ENCODE results near the gene GPRIN3.
A peak's percentile ranks its signal among the peaks of the same experiment; 100 is the strongest.
"Not testable (repeated sequence)": the region's sequence is repeated elsewhere in the genome, so short reads cannot be mapped to it uniquely, and the experiment has no call there.

GPRIN3 gene

DNA sequence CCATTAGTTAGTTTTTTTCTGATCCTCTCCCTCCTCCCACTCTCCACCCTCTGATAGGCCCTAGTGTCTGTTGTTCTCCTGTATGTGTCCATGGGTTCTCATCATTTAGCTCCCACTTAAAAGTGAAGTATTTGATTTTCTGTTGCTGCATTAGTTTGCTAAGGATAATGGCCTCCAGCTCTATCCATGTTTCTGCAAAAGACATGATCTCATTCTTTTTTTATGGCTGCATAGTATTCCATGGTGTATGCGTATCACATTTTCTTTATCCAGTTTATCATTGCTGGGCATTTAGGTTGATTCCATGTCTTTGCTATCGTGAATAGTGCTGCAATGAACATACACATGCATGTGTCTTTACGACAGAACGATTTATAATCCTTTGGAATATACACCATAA is 53.3 kb downstream of the GPRIN3 start:
- DNase-seq: not testable (repeated sequence)

DNA sequence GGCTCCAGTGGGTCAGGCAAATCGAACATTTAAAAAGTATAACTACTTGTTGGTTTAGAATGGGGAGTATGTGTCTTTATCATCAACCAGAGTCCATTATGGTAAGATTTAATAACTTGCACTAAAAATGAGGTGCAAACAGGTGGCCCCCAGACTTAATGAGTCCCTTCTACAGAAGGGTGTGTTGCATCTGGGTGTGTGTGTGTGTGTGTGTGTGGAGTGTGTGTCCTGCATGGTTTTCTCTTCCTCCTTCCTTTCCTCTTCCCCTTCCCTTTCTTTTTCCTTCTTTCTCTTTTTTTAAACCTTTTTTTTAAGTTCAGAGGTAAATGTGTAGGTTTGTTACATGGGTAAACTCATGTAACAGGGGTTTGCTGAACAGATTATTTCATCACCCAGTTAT is 53.7 kb downstream of the GPRIN3 start:
- no peak for DNase-seq

DNA sequence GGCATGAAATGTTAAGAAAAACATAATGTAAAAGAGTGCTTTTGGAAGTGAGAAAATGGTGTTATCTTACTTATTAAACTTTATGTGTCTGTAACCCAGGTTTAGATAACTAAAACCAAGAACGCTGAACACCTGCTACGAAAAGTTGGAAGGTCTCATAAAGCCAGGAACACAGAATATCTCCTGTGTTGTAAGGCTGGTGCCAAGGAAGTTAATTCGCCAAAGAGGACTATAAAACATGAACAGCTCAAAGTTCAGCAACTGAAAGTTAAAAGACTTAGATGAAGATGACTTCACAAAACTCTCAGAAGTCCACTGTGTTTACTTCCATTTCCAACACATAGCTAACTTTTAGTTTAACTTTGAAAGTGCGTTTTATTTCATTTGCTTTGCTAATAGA is 54.3 kb downstream of the GPRIN3 start:
- DNase-seq: no peak

DNA sequence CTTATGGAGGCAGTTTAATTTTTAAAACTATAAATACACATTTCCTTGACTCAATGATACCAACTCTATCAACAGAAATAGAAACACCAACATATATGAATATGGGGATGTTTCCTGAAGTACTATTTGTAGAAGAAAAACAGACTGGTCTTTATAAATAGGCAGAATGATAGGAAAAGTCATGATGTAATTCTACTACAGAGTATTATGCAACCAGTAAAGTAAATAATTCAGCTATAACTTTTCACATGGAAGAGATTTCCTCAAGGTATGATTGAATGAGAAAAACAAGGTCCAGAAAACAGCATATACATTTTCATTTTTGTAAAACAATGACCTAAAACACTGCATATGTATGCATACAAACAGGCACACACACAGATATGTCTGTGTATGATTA is 56.2 kb downstream of the GPRIN3 start:
- DNase-seq: no peak

DNA sequence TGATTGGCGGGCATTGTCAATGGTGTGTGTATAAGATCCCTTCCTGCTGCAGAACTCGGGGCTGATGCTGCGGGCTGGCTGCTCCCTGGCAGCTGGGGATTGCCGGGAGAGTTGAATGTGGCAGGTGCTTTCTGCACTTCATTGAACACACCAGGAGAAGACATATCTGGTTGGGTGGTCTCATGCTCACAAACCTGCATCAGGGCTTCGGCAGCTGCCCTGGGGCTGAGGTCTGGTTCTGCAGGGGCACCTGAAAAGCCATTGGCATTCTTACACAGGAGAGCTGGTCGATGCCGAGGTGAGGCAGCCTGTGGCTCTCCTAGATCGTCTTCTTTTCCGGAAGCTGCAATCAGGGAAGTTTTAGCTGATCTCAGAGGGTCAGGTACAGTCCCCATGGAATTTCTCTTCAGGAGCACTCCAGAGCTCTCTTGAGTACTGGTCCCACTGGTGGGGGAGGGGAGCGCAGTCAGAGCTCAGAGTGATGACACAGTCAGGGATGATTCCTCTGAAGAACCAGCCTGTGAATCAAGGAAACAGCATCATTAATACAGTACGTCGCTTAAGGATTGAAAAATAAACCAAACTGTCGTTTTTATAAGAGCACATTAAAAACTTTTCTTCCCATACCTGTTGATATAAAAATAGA is 57.8 kb downstream of the GPRIN3 start:
- no peak for DNase-seq

DNA sequence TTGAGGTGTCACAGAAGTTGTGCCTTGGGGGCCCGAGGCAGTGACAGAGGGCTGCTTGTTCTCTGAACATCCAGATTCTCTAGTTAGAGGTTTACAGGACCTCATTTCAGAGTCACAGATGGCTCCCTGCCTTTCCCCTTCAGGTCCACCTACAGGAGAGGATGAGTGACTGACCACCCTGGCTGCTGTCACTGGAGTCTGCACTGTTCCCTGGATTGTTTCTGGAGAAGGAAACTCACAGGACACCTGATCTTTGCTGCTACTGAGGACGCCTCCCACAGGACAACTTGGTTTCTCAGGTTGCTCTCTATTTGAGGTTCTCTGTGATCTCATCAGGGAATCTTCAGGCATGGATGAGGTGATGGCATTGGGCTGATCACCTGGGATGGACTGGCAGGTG is 58.3 kb downstream of the GPRIN3 start:
- no peak for DNase-seq

DNA sequence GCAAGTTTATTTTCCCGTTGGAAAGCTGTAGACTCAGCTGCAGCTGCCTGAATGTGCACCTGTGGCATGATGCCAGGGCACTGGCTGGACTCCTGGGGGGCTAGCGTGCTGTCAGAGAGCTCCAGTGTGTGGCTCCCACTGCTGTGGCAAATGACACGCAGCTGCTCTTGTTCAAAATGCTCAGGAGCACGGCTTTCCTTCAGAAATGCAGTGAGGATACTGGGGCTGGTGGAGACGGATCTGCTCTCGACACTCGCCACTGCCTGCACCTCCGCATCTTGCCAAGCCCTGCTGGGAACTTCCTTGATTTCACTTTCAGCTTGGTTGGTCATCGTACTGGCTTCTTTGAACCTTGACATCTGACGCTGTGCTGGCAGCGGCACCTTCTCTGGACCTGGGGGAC is 58.7 kb downstream of the GPRIN3 start:
- no peak for DNase-seq

DNA sequence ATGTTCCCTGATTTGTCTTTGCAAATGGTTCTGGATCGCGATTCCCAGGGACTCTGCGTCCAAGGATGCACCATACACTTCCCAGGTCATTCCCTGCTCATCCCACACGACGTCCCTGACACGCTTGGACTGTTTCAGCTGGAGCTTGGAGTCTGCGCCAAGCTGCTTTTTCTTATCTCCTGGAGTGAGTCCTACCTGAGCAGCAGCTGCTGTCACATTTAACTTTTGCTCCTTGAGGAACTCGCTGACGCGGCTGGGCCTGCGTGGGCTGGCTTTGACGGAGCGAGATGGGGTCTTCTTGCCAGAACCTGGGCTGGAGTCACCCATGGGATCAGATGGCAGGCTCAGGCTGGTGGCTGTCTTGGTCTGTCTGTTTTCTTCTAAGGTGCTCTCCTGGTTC is 59.6 kb downstream of the GPRIN3 start:
- DNase-seq: no peak

DNA sequence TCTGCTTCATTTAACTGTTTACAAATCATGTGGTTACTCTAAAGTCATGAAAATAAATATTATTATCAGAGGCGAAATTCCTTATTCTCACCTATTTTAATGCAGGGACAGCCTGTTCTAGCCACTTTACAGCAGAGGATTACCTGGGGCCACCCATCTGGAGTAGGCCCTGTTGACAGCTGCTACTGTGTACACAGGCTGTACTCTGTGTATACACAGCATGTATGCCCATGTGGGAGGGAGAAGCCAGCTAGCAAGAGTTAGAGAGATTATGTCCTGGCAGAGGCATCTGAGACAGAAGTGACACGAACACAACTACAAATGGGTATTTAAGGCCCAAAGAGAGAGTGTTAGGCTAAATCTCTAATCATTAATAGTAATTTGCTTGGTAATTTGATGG is 62.1 kb downstream of the GPRIN3 start:
- DNase-seq: no peak

DNA sequence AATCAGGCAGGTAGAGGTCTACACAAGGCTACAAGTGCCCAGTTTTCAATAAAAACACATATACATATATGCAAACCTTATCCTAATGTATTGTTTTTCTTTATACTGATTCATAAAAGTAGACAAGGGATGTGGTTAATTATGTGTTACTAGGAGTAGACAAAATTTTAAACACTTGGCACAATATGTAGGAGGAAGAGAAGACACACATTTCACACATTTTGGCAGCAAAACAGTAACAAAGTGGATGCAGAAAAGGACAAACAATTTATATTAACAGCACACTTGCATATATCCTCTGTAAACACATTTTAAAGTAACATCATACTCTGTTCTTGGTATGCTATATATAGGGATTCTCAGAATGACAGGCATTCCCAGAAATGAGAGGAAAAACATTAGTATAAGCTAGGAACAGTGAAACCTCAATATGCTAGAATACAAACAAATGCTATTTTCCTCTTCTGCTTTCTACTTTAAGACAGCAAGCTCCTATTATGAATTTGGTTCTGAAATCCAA is 63.8 kb downstream of the GPRIN3 start:
- no peak for DNase-seq

DNA sequence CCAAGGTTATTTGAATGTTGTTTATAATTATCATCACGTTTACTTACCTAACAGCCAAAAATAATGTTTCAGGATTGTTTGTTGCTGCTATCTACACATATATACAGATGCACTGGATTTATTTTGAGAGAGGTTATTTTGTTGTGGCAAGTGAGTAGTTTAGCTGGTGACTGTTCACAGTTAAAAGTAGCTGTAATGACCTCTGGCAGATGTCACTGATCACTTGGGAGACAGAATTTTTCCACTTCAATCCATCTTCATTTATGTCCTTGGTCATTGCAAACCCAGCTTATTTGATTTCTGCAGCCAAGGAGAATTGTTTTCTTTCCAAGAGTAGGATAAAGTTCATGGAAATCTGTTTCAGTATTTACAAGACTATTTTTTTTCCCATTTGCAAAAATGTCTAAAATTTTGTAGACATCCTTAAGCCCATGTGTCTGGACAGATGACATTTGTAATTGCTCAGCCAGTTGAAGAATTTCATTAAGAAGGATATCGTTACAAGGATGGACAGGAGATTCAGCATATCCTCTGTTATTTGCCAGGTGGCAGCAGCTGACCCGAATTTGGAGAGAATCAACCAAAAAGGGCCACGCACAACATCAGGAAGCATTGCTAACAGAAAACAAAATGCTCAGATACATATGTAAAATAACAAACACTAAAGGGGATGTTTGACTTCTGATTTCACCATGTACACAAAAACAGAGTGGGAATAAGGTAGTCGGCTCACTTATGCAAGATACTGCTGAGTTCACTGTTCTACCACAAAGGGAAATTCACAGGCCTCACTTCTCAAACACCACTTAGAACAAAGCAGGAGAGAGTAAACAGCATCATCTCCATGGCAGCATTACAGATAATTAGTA is 64.5 kb downstream of the GPRIN3 start:
- peak; percentile 46 for DNase-seq

DNA sequence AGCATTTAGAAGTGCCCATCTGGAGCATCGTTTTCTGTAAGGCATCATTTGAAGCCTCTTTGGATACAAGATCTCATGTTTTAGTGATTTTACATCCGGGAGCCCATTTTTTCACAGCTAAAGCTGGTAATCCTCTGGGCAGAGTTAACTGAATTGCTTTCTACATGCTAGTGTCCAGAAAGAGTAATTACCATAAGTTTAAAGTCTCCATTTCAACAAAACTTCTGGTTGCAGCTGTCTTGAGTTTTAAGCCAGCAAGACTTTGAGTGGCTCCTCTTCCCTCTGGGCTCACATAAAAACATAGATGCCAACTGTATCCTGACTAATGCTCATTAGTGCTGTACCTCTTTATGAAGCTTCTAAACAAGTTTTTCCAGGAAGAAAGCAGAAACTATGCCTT is 65.4 kb downstream of the GPRIN3 start:
- DNase-seq: no peak

DNA sequence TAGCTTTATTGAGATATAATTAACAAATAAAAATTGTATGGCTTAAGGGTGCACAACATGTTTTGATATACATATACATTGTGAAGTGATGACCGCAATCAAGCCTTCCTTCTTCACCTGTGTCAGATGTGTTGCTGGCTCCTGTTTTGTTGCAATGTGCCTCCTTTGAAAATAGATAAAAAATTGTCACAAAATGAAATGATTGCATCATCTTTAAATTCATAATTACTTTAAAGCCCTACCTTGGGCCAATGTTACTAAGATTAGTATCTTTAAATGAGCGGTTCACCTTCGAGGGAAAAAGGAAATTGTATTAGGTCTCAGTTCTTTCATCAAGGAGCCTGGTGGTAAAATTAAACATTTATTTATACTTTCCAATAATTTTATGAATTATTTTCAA is 77.3 kb downstream of the GPRIN3 start:
- no peak for DNase-seq

DNA sequence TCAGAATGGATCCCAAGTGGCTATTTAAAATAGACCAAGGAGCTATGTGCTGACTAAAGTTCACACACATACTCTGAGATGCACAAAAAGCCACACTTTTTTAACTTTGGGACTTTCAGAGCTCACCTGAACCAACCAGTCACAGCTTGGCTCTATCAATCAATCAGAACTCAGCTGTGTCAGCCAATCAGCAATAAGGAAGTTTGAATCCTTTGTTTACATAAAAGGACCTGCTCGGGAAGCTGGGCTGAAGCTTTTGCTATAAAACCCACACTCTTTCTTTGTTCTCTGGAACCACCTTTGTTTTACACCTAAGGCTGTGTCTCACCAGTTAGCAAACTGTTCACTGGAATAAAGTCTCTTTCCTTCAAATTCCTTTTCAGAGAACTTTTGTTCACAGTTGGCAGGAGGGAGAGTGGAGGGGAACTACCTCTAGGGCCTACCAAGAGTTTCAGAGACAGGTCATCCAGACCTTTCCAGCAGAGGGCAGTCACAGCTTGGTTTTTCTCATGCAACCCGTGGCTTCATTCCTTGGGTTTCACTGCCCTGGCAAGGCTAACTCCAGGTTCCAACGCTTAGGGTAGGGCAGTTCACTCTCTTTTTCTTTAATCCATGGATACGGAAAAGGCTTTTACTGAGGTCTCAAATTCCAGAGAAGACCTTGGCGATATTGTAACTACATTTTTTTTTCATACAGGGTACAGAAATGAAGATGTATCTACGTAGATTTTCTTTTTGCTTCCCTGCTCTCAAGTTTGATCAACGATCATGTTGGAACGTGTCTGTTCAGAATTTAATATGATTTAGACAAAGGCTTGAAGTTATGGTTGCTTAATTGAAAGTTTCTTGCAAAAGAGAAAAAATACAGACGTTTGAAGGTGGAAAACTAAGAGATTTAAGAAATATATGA is 80.7 kb downstream of the GPRIN3 start:
- DNase-seq: peak; percentile 90

DNA sequence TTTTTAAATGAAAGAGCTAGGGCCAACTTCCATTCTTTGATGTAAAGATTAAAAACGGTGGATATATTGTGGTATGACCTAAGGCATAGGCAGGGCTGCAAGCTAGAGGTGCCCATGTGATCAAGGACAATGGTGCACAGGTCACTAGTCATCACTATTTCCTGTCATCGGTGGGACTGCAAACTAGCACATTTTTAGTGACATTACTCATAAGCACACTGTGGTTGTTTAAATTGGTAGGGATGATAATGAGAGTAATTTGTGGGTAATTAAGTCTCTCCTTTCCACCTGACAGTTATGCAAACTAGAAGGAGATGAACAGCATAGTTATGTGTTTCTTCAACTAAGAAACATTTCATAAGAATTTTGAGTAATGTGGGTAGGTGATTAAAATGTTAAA is 85.4 kb downstream of the GPRIN3 start:
- no peak for DNase-seq

DNA sequence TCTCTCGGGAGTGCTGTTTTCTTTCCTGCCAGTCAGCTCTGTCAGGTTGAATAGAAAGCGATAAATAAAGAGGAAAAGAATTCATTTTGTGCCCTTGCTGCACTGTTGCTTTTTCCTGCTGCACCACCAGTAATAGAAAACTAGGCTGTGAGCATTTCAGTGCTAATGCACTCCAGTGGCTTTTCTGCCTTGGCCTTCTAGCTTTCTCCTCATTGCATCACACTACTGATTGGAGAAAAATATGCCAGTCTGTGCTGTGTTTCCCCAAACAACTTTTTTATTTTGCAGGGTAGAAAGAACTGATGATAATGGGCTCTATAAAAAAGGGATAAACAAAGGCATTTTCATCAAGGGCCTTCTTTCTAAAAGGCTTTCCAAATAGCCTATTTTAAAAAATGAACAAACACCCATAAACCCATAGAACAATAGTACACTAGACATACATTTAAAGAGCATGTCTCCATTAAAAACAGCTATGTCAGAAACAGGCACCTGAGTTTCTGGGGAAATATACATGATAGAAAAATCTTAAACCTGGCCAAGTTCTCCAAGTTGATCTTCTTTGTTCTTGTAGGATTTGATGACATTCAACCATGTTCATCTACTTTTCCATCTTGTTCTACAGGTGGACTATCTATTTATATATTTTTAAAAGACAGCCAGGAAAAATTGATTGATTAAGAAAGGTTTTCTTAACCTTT is 86.3 kb downstream of the GPRIN3 start:
- no peak for DNase-seq

DNA sequence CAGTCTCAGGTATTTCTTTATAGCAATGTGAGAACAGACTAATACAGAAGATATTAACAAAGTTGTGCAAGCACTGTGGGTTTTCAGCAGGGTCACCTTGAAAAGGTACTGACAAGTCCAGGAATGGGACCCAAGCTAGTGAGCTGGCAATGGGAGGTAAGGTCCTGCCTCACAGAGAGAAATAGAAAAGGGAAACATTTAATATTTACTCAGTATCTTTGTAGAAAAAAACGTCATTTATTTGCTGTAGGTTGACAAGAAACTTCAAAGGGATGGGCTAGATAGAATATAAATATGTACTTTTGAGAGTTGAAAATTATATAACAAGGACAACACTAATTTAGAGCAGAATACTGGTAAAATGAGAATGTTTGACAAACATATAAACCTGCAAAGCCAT is 89.0 kb downstream of the GPRIN3 start:
- DNase-seq: no peak

DNA sequence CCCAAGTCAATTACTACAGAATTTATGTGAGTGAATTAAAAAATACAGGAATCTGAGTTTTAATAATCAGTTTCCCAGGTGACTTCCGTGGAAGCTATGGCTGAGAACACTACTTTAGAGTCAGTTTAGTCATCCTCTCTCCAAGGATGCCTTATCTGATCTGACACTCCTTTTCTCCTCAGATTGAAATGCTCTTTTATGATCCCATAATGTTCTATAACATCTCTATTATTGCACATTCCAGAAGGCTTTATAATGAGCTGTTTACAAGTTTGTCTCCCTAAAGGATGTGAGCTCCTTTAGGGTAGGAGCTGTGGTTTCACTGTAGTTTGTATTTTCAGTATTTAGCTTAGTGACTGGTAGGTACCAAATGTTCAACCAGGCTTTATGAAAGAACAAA is 90.0 kb downstream of the GPRIN3 start:
- no peak for DNase-seq

DNA sequence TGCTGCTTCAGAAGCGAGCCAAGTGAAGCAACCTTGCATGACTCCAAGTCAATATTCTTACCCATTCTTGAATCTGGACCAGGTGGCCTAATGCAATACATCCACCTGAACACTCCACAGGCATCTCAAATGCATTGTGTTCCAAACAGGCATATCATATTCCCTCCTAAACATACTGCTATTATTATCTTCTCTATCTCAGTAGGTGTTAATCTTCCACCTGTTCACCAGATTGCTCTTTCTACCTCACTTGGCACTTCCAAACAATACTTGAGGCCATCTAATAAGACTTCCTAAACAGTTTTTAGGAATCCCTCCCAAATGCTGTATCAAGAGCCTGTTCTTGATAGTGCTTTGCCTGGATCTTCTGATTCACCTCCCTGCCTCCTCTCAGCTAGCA is 90.7 kb downstream of the GPRIN3 start:
- no peak for DNase-seq

DNA sequence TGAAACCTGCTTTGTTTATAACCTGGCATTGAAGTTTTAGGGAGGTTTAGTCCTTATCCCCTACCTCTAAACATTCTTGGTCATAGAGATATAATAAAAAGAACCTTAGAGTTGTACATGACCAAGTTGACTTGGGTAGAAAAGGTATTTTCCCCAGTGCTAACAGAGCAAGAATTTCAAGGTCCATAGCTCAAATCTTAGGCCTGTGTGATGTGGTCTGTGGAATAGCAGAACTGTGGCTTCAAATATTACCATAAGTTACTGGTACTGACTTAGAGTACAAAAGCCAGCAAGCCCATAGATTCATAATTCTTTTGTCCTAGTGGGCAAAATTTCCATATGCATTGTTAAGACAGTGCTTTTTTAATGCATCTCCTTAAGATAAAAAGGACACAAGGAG is 91.2 kb downstream of the GPRIN3 start:
- no peak for DNase-seq

DNA sequence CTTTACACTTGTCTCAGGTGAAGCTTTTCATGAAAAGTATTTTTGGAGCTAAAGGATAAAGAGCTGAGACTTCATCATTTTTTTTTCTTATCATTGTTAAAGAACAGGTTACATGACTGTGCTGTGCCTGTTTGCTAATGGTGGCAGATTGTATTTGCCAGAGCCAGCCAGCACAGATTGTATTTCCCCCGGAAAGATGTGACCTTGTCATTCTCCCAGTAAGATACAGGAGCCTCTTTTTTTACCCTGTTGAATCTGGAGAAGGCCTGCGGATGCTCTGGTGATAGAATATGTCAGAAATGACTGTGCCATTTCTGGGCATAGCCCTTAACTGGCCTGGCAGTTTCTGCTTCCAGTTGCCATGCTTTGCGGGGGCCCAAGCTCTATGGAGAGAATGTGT is 91.9 kb downstream of the GPRIN3 start:
- DNase-seq: no peak

DNA sequence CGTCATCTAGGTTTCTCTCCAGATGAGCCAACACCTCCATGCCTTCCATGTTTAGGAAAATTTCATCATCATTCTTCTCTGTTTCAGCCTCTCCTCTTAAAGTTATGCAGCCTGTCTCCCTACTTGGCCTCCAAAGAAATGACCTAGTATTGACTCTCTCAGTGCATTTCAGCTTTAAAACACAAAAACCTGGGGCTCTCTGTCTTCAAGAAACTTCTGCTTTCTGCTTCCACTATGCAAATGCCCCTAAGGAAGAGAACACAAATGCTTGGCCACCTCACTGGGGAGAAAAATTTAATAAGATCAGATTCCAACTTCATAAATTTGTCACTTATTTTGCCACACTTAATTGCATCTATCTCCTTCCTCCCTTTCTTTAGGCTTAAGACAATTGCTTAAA is 93.3 kb downstream of the GPRIN3 start:
- no peak for DNase-seq

DNA sequence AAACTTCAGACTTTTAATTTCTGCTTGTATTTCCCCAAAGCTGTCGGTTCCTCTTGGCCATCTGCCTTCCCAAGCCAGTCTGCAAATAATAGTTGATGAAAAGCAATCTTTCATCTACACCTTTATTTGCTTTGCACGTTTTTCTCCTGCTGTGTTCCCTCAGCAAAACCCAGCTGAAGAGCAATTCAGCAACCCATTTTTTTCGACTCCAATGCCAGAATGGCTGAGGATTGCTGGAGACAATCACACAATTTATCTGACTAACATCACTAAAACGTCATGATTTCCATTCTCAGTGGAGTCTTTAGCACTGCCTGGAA is 94.3 kb downstream of the GPRIN3 start:
- DNase-seq: no peak
